ENCODE results near the gene LYST. TPM values are rescaled to one million over a fixed set of nuclear protein-coding genes. Genes with fewer than 3 reads are reported as not detected.
A peak's percentile ranks its signal among the peaks of the same experiment; 100 is the strongest.
"Not testable (repeated sequence)": the region's sequence is repeated elsewhere in the genome, so short reads cannot be mapped to it uniquely, and the experiment has no call there.

Gene LYST
- total RNA-seq, 1 donor from 2014 or later: 12.2 TPM

GRCh38 chr1:235825229-235825628 lies 41.5 kb downstream of the LYST start:
- DNase-seq (ENCODE audit: low spot score): no peak

GRCh38 chr1:235823684-235824083 lies 43.0 kb downstream of the LYST start:
- no peak for ATAC-seq
- no peak for DNase-seq (ENCODE audit: low spot score)

More at GRCh38 chr1:235825229-235825628, 41.5 kb downstream of the LYST start:
- ATAC-seq: no peak

GRCh38 chr1:235822685-235823084 lies 44.0 kb downstream of the LYST start:
- DNase-seq (ENCODE audit: low spot score) (no peak), ATAC-seq (no peak)

GRCh38 chr1:235821361-235821981 lies 45.2 kb downstream of the LYST start:
- DNase-seq (ENCODE audit: low spot score) (no peak), ATAC-seq (no peak)

- no peak for ATAC-seq
- DNase-seq (ENCODE audit: low spot score): no peak
Observed at GRCh38 chr1:235820061-235820460, 46.6 kb downstream of the LYST start.

GRCh38 chr1:235818632-235819136 lies 48.0 kb downstream of the LYST start:
- ATAC-seq: peak; percentile 47
- DNase-seq (ENCODE audit: low spot score): no peak

GRCh38 chr1:235817101-235817728 lies 49.5 kb downstream of the LYST start:
- ATAC-seq (no peak), DNase-seq (ENCODE audit: low spot score) (no peak)

GRCh38 chr1:235809688-235810397 lies 56.9 kb downstream of the LYST start:
- no peak for ATAC-seq
- DNase-seq (ENCODE audit: low spot score): no peak

GRCh38 chr1:235808223-235808622 lies 58.5 kb downstream of the LYST start:
- DNase-seq (ENCODE audit: low spot score) (no peak), ATAC-seq (no peak)

- DNase-seq (ENCODE audit: low spot score): no peak
- ATAC-seq: no peak
Observed at GRCh38 chr1:235806123-235806522, 60.6 kb downstream of the LYST start.

GRCh38 chr1:235802573-235803346 lies 63.9 kb downstream of the LYST start:
- no peak for DNase-seq (ENCODE audit: low spot score)

GRCh38 chr1:235799264-235799663 lies 67.4 kb downstream of the LYST start:
- ATAC-seq: no peak
- no peak for DNase-seq (ENCODE audit: low spot score)

More at GRCh38 chr1:235802573-235803346, 63.9 kb downstream of the LYST start:
- no peak for ATAC-seq

- DNase-seq (ENCODE audit: low spot score): no peak
- ATAC-seq: no peak
Observed at GRCh38 chr1:235791532-235792060, 75.1 kb downstream of the LYST start.

GRCh38 chr1:235790123-235790522 lies 76.6 kb downstream of the LYST start:
- ATAC-seq: no peak
- DNase-seq (ENCODE audit: low spot score): no peak

- DNase-seq (ENCODE audit: low spot score); ATAC-seq: not testable (repeated sequence)
Observed at GRCh38 chr1:235786227-235786898, 80.3 kb downstream of the LYST start.

GRCh38 chr1:235784950-235785349 lies 81.8 kb downstream of the LYST start:
- no peak for ATAC-seq
- no peak for DNase-seq (ENCODE audit: low spot score)

- ATAC-seq (peak; percentile 64), DNase-seq (ENCODE audit: low spot score) (no peak)
Observed at GRCh38 chr1:235783148-235783776, 83.4 kb downstream of the LYST start.

GRCh38 chr1:235782601-235783000 lies 84.1 kb downstream of the LYST start:
- DNase-seq (ENCODE audit: low spot score) (no peak), ATAC-seq (no peak)

GRCh38 chr1:235781807-235782206 lies 84.9 kb downstream of the LYST start:
- no peak for DNase-seq (ENCODE audit: low spot score)
- peak; percentile 44 for ATAC-seq

- DNase-seq (ENCODE audit: low spot score) (no peak), ATAC-seq (no peak)
Observed at GRCh38 chr1:235779770-235780169, 86.9 kb downstream of the LYST start.

Data from left lobe of liver (tissue), 2 donors.